HS-27A (cell line): ENCODE results near the gene LRIG3.
"Not testable (repeated sequence)": the region's sequence is repeated elsewhere in the genome, so short reads cannot be mapped to it uniquely, and the experiment has no call there.

Experiments used
- DNase-seq: peaks from one replicate; pipeline ENCODE4 v3.0.0-alpha.2; 2012; ENCODE audit warnings: low read depth, missing footprints

LRIG3 gene, protein sequence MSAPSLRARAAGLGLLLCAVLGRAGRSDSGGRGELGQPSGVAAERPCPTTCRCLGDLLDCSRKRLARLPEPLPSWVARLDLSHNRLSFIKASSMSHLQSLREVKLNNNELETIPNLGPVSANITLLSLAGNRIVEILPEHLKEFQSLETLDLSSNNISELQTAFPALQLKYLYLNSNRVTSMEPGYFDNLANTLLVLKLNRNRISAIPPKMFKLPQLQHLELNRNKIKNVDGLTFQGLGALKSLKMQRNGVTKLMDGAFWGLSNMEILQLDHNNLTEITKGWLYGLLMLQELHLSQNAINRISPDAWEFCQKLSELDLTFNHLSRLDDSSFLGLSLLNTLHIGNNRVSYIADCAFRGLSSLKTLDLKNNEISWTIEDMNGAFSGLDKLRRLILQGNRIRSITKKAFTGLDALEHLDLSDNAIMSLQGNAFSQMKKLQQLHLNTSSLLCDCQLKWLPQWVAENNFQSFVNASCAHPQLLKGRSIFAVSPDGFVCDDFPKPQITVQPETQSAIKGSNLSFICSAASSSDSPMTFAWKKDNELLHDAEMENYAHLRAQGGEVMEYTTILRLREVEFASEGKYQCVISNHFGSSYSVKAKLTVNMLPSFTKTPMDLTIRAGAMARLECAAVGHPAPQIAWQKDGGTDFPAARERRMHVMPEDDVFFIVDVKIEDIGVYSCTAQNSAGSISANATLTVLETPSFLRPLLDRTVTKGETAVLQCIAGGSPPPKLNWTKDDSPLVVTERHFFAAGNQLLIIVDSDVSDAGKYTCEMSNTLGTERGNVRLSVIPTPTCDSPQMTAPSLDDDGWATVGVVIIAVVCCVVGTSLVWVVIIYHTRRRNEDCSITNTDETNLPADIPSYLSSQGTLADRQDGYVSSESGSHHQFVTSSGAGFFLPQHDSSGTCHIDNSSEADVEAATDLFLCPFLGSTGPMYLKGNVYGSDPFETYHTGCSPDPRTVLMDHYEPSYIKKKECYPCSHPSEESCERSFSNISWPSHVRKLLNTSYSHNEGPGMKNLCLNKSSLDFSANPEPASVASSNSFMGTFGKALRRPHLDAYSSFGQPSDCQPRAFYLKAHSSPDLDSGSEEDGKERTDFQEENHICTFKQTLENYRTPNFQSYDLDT

GRCh38 chr12:58920102-58920960, at the start of gene LRIG3:
LRIG3 (minus strand) TSS chr12:58920504; CDS start chr12:58920235, 269 bp downstream.
- DNase-seq: peak; percentile 62

- no peak for DNase-seq
These were observed 48.9 kb upstream of the LRIG3 start for GRCh38 chr12:58969237-58969636.

DNA sequence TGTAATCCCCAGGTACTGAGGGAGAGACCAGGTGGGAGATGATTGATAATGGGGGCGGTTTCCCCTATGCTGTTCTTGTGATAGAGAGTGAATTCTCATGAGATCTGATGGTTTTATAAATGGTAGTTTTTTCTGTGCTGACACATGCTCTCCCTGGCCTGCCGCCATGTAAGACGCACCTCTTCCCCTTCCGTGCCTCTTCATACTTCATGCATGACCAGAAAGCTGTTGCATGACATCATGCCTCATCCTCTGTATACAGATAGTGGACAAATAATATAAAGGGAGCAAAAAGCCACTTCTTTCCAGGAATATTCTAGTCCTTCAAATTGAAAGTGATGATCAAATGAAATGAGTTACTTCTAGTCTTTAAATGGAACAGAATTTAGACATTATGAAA, 47.3 kb upstream of the LRIG3 start:
- DNase-seq: no peak

- DNase-seq: no peak
These were observed 46.6 kb upstream of the LRIG3 start for GRCh38 chr12:58966939-58967338.

- DNase-seq: no peak
These were observed 45.3 kb upstream of the LRIG3 start for GRCh38 chr12:58965568-58965967.

GRCh38 chr12:58963844-58964243, 43.5 kb upstream of the LRIG3 start:
- no peak for DNase-seq

GRCh38 chr12:58961906-58962305, 41.6 kb upstream of the LRIG3 start:
- no peak for DNase-seq

DNA sequence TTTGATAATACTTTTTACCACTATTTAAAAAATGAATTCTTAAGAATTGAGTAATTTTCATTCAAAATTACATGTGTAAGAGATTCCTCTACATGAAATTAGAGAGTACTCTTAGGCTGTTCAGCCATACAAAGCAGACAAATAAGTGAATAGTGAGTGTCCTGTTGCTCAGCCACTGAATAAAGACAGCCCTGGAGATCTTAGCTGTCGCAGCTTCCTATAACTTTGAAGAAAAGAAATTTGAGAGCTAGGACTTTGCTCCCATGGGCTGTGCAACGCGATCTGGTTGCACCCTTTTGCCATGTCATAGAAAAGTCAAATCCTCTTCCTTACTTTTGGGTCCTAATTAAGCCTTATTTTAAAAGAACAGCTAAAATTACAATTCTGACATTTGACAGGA, 40.9 kb upstream of the LRIG3 start:
- DNase-seq: no peak

DNA sequence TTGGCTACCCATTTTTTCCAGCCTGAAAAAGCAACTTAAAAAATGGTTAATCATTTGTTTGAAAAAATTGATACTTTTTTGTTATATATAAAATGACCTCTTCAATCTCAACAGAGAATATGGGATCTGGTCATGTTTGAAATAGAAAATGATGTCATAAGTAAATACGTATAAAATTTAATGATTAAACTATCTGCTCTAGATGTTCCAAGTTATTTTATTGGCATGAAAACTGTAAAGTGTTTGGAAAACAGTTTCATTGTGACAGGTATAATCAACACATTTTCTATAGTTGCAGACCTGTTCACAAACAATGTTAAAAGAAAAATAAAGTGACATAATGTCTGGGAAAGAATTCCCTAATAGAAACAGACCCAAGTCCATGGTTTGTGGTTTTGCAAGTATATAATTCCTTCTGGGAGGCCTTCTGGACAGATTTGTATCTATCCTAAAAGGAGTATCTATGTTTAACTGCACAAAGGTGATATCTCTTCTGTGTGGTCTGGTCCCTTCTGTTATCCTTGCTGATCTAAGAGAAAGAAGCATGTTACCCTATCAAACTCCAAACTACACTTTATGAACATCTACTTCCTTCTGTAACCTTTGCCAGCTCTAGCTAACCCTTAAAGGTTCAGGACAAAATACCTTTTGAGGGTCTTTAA, 39.5 kb upstream of the LRIG3 start:
- DNase-seq: no peak

DNA sequence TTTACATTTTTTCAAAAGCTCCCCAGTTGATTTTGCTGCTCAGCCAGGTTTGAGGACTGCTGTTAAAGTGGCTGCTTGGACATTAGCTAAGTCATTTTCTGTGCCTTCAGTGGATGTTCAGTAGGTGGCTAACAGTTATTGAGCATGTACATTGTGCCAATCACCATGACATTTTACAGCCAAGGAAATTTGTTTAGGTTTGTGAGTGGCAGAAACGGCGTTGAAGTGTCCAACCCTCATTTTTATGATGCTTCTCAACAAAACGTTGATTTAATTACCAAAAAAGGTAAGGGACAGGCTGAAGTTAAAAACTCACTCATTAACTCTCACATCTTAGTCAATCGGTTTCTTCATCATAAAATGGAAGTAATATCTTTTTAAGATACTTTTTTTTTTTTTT, 37.0 kb upstream of the LRIG3 start:
- no peak for DNase-seq

DNA sequence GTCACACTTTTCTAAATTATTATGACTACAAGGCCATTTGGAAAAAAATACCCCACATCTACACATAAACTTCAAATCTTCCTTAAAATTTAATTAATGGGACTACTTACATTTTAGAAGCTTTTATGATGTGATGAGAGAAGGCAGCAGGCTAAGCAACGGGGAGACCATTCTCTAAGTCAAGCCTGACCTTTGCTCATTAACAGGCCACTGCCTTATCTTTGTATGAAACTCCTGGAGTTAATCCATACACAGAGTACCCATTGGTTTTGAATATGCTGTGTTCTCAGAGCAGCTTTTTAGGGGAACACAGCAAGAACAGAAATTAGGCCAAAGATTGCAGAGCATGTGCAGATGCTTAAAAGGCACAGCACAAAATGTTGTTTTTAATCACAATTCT, 35.5 kb upstream of the LRIG3 start:
- no peak for DNase-seq

GRCh38 chr12:58954002-58954401, 33.7 kb upstream of the LRIG3 start:
- DNase-seq: no peak

DNA sequence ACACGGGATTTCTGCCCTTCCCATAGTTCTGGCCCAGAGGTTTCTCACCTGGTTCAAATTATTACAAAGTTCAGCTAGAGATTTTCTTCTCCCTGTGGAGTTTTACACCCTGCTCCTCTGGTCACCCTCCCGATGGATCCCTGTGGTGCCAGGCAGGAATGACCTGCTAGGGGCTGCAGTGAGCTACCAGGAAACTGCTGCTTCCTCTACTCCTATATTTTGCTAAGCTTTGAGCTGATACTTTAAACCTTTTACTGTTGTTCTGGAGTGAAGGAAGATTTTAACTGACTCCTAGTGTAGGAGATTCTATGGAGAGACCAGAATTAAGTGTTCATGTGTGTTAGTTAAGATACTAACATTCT, 30.4 kb upstream of the LRIG3 start:
- no peak for DNase-seq

GRCh38 chr12:58949954-58950738, 29.8 kb upstream of the LRIG3 start:
- DNase-seq: not testable (repeated sequence)

- DNase-seq: no peak
These were observed 22.8 kb upstream of the LRIG3 start for GRCh38 chr12:58943079-58943478.

DNA sequence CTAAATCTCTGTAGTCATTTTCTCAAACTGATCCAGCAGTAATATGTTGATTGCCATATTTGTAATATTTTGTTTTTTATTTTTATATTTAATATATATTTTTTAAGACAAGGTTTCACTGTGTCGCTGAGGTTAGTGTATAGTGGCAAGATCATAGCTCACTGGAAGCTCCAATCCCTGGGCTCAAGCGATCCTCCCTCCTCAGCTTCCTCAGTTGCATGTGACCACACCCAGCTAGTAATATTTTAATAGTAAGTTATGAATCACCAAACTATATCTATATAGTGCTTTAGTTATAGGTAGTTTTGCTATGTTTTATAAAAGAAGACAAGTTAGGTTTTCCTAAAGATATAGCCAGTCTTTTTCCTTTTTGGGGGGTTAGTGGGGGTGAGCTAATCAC, 22.0 kb upstream of the LRIG3 start:
- no peak for DNase-seq

- no peak for DNase-seq
These were observed 19.2 kb upstream of the LRIG3 start for GRCh38 chr12:58939399-58940100.

DNA sequence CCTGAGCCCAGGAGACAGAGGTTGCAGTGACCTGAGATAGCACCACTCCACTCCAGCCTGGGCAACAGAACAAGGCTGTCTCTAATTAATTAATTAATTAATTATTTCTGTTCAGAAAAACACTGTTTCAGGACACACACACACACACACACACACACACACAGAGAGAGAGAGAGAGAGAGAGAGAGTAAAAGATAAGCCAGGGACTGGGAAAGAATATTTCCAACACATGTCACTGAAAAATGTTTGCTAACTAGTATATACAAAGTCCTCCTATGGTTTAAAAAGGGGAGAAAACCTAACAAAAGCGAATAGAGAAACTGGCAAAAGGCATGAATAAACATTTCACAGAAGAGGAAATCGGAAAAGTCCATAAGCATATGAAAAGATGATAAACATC, 18.1 kb upstream of the LRIG3 start:
- no peak for DNase-seq

- no peak for DNase-seq
These were observed 14.2 kb upstream of the LRIG3 start for GRCh38 chr12:58934528-58934927.
